Right lobe of liver (tissue), 4 donors: Measurements from ENCODE around the gene SEPTIN2.
"Not testable (repeated sequence)": the region's sequence is repeated elsewhere in the genome, so short reads cannot be mapped to it uniquely, and the experiment has no call there.

ENCODE experiments used
- POLR2A ChIP-seq: fragments of 450-650 bp; IDR thresholded peaks from one replicate; pipeline ENCODE4 v1.6.1; 2017; ENCODE audit warnings: antibody characterized with exemption, mild to moderate bottlenecking
- TF ChIP-seq, protein P1 (sequence below), 4 donors: fragments of 200-600 bp in 3 of 4; fragments of 450-650 bp in 1 of 4; IDR thresholded peaks; one replicate each; pipeline versions ENCODE4 v1.5.1 to v1.8.0; 2016 to 2022; ENCODE audit warnings: antibody characterized with exemption in 4 of 4, mild to moderate bottlenecking in 2 of 4
- donor health status: DM: no; HTN: no; CAD: no.
- donor health status: DM: no; HTN: no; CAD: no.
- donor health status: DM: no; HTN: yes; CAD: no.

- TF ChIP-seq, protein P1, sequence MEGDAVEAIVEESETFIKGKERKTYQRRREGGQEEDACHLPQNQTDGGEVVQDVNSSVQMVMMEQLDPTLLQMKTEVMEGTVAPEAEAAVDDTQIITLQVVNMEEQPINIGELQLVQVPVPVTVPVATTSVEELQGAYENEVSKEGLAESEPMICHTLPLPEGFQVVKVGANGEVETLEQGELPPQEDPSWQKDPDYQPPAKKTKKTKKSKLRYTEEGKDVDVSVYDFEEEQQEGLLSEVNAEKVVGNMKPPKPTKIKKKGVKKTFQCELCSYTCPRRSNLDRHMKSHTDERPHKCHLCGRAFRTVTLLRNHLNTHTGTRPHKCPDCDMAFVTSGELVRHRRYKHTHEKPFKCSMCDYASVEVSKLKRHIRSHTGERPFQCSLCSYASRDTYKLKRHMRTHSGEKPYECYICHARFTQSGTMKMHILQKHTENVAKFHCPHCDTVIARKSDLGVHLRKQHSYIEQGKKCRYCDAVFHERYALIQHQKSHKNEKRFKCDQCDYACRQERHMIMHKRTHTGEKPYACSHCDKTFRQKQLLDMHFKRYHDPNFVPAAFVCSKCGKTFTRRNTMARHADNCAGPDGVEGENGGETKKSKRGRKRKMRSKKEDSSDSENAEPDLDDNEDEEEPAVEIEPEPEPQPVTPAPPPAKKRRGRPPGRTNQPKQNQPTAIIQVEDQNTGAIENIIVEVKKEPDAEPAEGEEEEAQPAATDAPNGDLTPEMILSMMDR (IDR thresholded peaks at IDR 0.05) = not testable (repeated sequence)
- not testable (repeated sequence) for TF ChIP-seq POLR2A
These were observed 69.7 kb downstream of the SEPTIN2 start for GRCh38 chr2:241385450-241385849.
